B cell (primary cell): ENCODE measurements around the gene PLEKHA7. TPM values are rescaled to one million over a fixed set of nuclear protein-coding genes. Genes with fewer than 3 reads are reported as not detected.

Experiments used
- ATAC-seq: fragments of 200-7000 bp; cut with Tn5 transposase; one replicate; pipeline ENCODE4 v1.10.0; 2021; ENCODE audit warnings: low read depth, mild to moderate bottlenecking, moderate number of reproducible peaks, moderate library complexity
- CTCF ChIA-PET: fragments of 350-600 bp; sonication (Branson Sonifier 250); formaldehyde crosslinking; loops from one replicate; lab custom pipeline; 2021; ENCODE audit warnings: antibody characterized with exemption, inconsistent platforms; lab: Charles Lee
- POLR2A ChIA-PET: fragments of 350-600 bp; sonication (Branson Sonifier 250); formaldehyde crosslinking; loops from one replicate; lab custom pipeline; 2021; ENCODE audit warnings: antibody characterized with exemption; lab: Charles Lee
- DNase-seq: peaks from one replicate; pipeline ENCODE4 v3.0.0; 2013
- H2AFZ ChIP-seq: 2 replicates; pipeline ENCODE4 v1.6.1; 2012; ENCODE audit warnings: mild to moderate bottlenecking, low read depth, low read length; ENCODE audit not compliant: insufficient read depth, poor library complexity, severe bottlenecking
- H3K27ac ChIP-seq, 2 donors: 1 replicate in 1 of 2; 2 replicates in 1 of 2; pipeline ENCODE4 v1.5.1; 2012 to 2013; ENCODE audit warnings: low read length in 2 of 2, mild to moderate bottlenecking in 2 of 2, moderate library complexity in 1 of 2
- H3K27me3 ChIP-seq, 4 experiments: fragments of 200-600 bp in 1 of 4; sonication (generic) in 1 of 4; replicated peaks in 1 of 4; 1 replicate in 2 of 4; 2 replicates in 2 of 4; pipeline versions ENCODE4 v1.6.1 to v1.7.0; 2013 to 2016; ENCODE audit warnings: low read length in 3 of 4, mild to moderate bottlenecking in 2 of 4, mixed read lengths in 1 of 4, moderate library complexity in 1 of 4; ENCODE audit not compliant: insufficient read depth in 4 of 4, control insufficient read depth in 3 of 4; ENCODE audit errors: control extremely low read depth in 1 of 4
- H3K36me3 ChIP-seq, 2 experiments: replicated peaks in 1 of 2; 1 replicate in 1 of 2; 2 replicates in 1 of 2; pipeline versions ENCODE4 v1.6.1 to v1.7.1; 2013; ENCODE audit warnings: low read length in 1 of 2; ENCODE audit not compliant: insufficient read depth in 2 of 2, control insufficient read depth in 1 of 2; ENCODE audit errors: control extremely low read depth in 1 of 2, extremely low read depth in 1 of 2
- H3K4me1 ChIP-seq, 2 donors: fragments of 200-600 bp in 1 of 2; sonication (generic) in 1 of 2; 1 replicate in 1 of 2; 2 replicates in 1 of 2; pipeline versions ENCODE4 v1.5.1 to v1.6.1; 2013 to 2017; ENCODE audit warnings: low read length in 2 of 2; ENCODE audit not compliant: control insufficient read depth in 2 of 2, insufficient read depth in 2 of 2
- H3K4me2 ChIP-seq: replicated peaks from 2 replicates; pipeline ENCODE3; 2012; ENCODE audit warnings: mild to moderate bottlenecking, low read depth, low read length; ENCODE audit not compliant: poor library complexity, severe bottlenecking
- H3K4me3 ChIP-seq, 5 experiments: fragments of 200-600 bp in 1 of 5; sonication (generic) in 1 of 5; 1 replicate in 3 of 5; 2 replicates in 2 of 5; pipeline versions ENCODE4 v1.5.1 to v1.7.0; 2011 to 2016; ENCODE audit warnings: low read length in 4 of 5, mild to moderate bottlenecking in 4 of 5, low read depth in 2 of 5, control low read depth in 1 of 5, moderate library complexity in 1 of 5; ENCODE audit not compliant: insufficient read depth in 1 of 5; ENCODE audit errors: control extremely low read depth in 1 of 5, extremely low read depth in 1 of 5
- H3K79me2 ChIP-seq: fragments of 200-600 bp; sonication (generic); one replicate; pipeline ENCODE4 v1.6.0; 2016; ENCODE audit warnings: low read length; ENCODE audit not compliant: control insufficient read depth, insufficient read depth
- H3K9ac ChIP-seq: fragments of 200-600 bp; sonication (generic); 2 replicates; pipeline ENCODE4 v1.6.1; 2017; ENCODE audit warnings: mild to moderate bottlenecking, low read length, moderate library complexity
- H3K9me3 ChIP-seq, 3 donors: one replicate each; pipeline versions ENCODE4 v1.6.1 to v1.7.1; 2013; ENCODE audit warnings: low read length in 2 of 3; ENCODE audit not compliant: control insufficient read depth in 2 of 3, insufficient read depth in 1 of 3; ENCODE audit errors: control extremely low read depth in 1 of 3
- H4K20me1 ChIP-seq: 2 replicates; pipeline ENCODE4 v1.6.0; 2012; ENCODE audit warnings: mild to moderate bottlenecking, low read length; ENCODE audit not compliant: insufficient read depth, control insufficient read depth, poor library complexity, severe bottlenecking
- H3K27ac Mint-ChIP-seq: one replicate; pipeline ENCODE4 v1.8.0; 2021; ENCODE audit warnings: mixed read lengths
- H3K27me3 Mint-ChIP-seq: one replicate; pipeline ENCODE4 v1.8.0; 2021; ENCODE audit warnings: mixed read lengths
- H3K4me1 Mint-ChIP-seq: one replicate; pipeline ENCODE4 v1.8.0; 2021; ENCODE audit warnings: mixed read lengths
- H3K4me3 Mint-ChIP-seq: one replicate; pipeline ENCODE4 v1.8.0; 2021; ENCODE audit warnings: mixed read lengths
- H3K9me3 Mint-ChIP-seq: one replicate; pipeline ENCODE4 v1.8.0; 2022; ENCODE audit warnings: mixed read lengths; ENCODE audit not compliant: insufficient read depth
- CTCF ChIP-seq: fragments of 200-600 bp; IDR thresholded peaks from one replicate; pipeline ENCODE4 v1.8.0; 2022; ENCODE audit warnings: antibody characterized with exemption, mild to moderate bottlenecking
- EZH2 ChIP-seq: IDR thresholded peaks from 2 replicates; pipeline ENCODE4 v1.6.1; 2012; ENCODE audit warnings: borderline replicate concordance, low read depth, mild to moderate bottlenecking, moderate library complexity, low read length; ENCODE audit not compliant: insufficient read depth, poor library complexity, severe bottlenecking
- WGBS: methylation state at CpG from one replicate; pipeline ENCODE4 v1.1.5; 2013; ENCODE audit warnings: missing lambda C conversion rate; ENCODE audit not compliant: insufficient coverage; 5-methylcytosine and 5-hydroxymethylcytosine counted together
- intact Hi-C: fragments of 100-400 bp; cut with micrococcal nuclease; formaldehyde crosslinking; loops from one replicate; pipeline ENCODE4 v1.10.0; 2022
- polyA plus RNA-seq: library from polyadenylated mRNA; depleted of rRNA; stranded (reverse); fragments of >200 nt; gene quantifications from 2 replicates; pipeline ENCODE4 v1.2.3, GENCODE V29; 2012
- total RNA-seq, 2 donors: library from RNA; stranded (reverse); fragments of 120-200 nt in 1 of 2; gene quantifications; 1 replicate in 1 of 2; 2 replicates in 1 of 2; pipeline versions ENCODE4 v1.2.3 to v1.2.4, GENCODE V29; 2013 to 2022

The PLEKHA7 gene
- total and polyA plus RNA-seq, 2 donors (not counting 1 experiment from before 2014, with no cell fraction given): 1.7 to 8.2 TPM

- DNase-seq: no peak
- ChIA-PET CTCF (no interaction called here), POLR2A (no interaction called here)
- Histone ChIP-seq H4K20me1 (no peaks in the 10 kb centered on the region), H3K9me3 (no peaks in the 10 kb centered on the region), H3K27me3 (no peaks in the 10 kb centered on the region), H3K79me2 (no peaks in the 10 kb centered on the region), H3K9ac (no peak overlapping the region), H3K4me2 (no peak overlapping the region), H3K4me3 (no peak overlapping the region), H3K4me1 (no peaks in the 10 kb centered on the region), H3K27ac (no peak overlapping the region), H3K36me3 (no peaks in the 10 kb centered on the region), H2AFZ (no peak overlapping the region)
- ATAC-seq: no peak
- no peak overlapping the region for H3K27ac Mint-ChIP-seq
- H3K9me3 Mint-ChIP-seq: no peaks in the 10 kb centered on the region
- H3K4me1 Mint-ChIP-seq: no peaks in the 10 kb centered on the region
- 89% methylated on average over 1 of the region's 1 CpG for WGBS
- TF ChIP-seq CTCF (no peak), EZH2 (no peak)
- H3K27me3 Mint-ChIP-seq: peaks cover 3% of the 10 kb centered on the region
- intact Hi-C loops: no loop called here
- no peak overlapping the region for H3K4me3 Mint-ChIP-seq
Measured at GRCh38 chr11:17020831-17021230, 6.6 kb upstream of the PLEKHA7 start.

- H3K79me2 ChIP-seq: no peaks in the 10 kb centered on the region
- H3K36me3 ChIP-seq: no peaks in the 10 kb centered on the region
- peaks cover 4 to 5% of the 10 kb centered on the region in 2 donors for H3K4me1 ChIP-seq
- H3K4me1 Mint-ChIP-seq: peaks cover 6% of the 10 kb centered on the region
- H3K27ac Mint-ChIP-seq: no peak overlapping the region
- no peak for DNase-seq
- H3K4me3 Mint-ChIP-seq: no peak overlapping the region
- no peak for TF ChIP-seq CTCF
- TF ChIP-seq EZH2: no peak
- no peak overlapping the region for H2AFZ ChIP-seq
- no peak for ATAC-seq
- H3K27me3 ChIP-seq: peaks cover 0 to 10% (median 4%) of the 10 kb centered on the region in 4 experiments
- H3K9me3 Mint-ChIP-seq: no peaks in the 10 kb centered on the region
- POLR2A ChIA-PET: no interaction called here
- peaks cover 13% of the 10 kb centered on the region for H3K27me3 Mint-ChIP-seq
- intact Hi-C loops: no loop called here
- H3K4me2 ChIP-seq: no peak overlapping the region
- no peak overlapping the region for H3K9ac ChIP-seq
- H3K4me3 ChIP-seq: no peak overlapping the region
- H3K9me3 ChIP-seq: peaks cover 0 to 4% (median 0%) of the 10 kb centered on the region in 3 donors
- WGBS: no CpG with 5 or more reads among the region's 1 CpG
- CTCF ChIA-PET: no interaction called here
- no peaks in the 10 kb centered on the region for H4K20me1 ChIP-seq
- H3K27ac ChIP-seq: no peak overlapping the region
Measured at GRCh38 chr11:17019232-17019631, 5.0 kb upstream of the PLEKHA7 start.
